Lower lobe of right lung (tissue), 2 donors: ENCODE results near the gene MKRN1. TPM values are rescaled to one million over a fixed set of nuclear protein-coding genes. Genes with fewer than 3 reads are reported as not detected.

ENCODE experiments used
- ATAC-seq, 2 donors: fragments of 200-7000 bp; cut with Tn5 transposase; one replicate each; pipeline ENCODE4 v1.9.1; 2020 to 2022; ENCODE audit warnings: mild to moderate bottlenecking in 2 of 2, moderate library complexity in 2 of 2
- DNase-seq: peaks from one replicate; pipeline ENCODE4 v3.0.0-alpha.2; 2020
- H3K27ac ChIP-seq: fragments of 200-600 bp; one replicate; pipeline ENCODE4 v1.8.0; 2022
- H3K27me3 ChIP-seq: fragments of 200-600 bp; one replicate; pipeline ENCODE4 v1.8.0; 2022; ENCODE audit warnings: low read depth
- H3K36me3 ChIP-seq: fragments of 200-600 bp; one replicate; pipeline ENCODE4 v1.8.0; 2022; ENCODE audit warnings: mild to moderate bottlenecking
- H3K4me1 ChIP-seq: fragments of 200-600 bp; one replicate; pipeline ENCODE4 v1.8.0; 2022
- H3K4me3 ChIP-seq: fragments of 200-600 bp; one replicate; pipeline ENCODE4 v1.8.0; 2022; ENCODE audit warnings: mild to moderate bottlenecking
- H3K9me3 ChIP-seq: fragments of 200-600 bp; one replicate; pipeline ENCODE4 v1.8.0; 2022
- intact Hi-C: fragments of 100-400 bp; cut with DNase I; formaldehyde crosslinking; loops from one replicate; pipeline ENCODE4 v1.11.0; 2022
- total RNA-seq: library from RNA; stranded (reverse); fragmentation: NEBNext Ultra II Directional; extraction: Animal tissue kit (Norgen Biotek cat#: 25700); gene quantifications from one replicate; pipeline ENCODE4 v1.2.1, GENCODE V29; 2021
- TF ChIP-seq, protein P1 (sequence below): fragments of 200-600 bp; IDR thresholded peaks from one replicate; pipeline ENCODE4 v1.8.0; 2022; ENCODE audit warnings: antibody characterized with exemption, mild to moderate bottlenecking
- donor health status: DM: no; HTN: yes; CAD: no; lungs with severe emphysema.

Gene MKRN1
- total RNA-seq, 1 donor from 2014 or later: 112 TPM

DNA sequence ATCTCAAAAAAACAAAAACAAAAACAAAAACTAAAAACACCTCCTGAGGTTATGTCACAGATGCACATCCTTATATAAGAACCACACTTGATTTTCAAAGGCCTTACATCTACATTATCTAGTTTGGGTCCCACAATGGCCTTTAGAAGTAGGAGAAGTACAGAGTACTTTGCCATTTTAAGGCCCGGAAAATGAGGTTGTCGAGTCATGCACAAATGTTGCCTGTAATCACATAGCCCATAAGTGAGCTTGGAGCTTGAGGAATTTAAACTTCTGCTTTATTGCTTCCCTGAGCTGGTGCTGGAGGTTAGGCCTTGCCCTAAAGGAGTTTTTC is 9.7 kb upstream of the MKRN1 start:
- no peak overlapping the region for H3K4me3 ChIP-seq
- intact Hi-C loops: no loop called here
- no peaks in the 10 kb centered on the region for H3K4me1 ChIP-seq
- ATAC-seq: no peak
- no peaks in the 10 kb centered on the region for H3K9me3 ChIP-seq
- TF ChIP-seq, protein P1, sequence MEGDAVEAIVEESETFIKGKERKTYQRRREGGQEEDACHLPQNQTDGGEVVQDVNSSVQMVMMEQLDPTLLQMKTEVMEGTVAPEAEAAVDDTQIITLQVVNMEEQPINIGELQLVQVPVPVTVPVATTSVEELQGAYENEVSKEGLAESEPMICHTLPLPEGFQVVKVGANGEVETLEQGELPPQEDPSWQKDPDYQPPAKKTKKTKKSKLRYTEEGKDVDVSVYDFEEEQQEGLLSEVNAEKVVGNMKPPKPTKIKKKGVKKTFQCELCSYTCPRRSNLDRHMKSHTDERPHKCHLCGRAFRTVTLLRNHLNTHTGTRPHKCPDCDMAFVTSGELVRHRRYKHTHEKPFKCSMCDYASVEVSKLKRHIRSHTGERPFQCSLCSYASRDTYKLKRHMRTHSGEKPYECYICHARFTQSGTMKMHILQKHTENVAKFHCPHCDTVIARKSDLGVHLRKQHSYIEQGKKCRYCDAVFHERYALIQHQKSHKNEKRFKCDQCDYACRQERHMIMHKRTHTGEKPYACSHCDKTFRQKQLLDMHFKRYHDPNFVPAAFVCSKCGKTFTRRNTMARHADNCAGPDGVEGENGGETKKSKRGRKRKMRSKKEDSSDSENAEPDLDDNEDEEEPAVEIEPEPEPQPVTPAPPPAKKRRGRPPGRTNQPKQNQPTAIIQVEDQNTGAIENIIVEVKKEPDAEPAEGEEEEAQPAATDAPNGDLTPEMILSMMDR: no peak
- no peak for DNase-seq
- no peaks in the 10 kb centered on the region for H3K27me3 ChIP-seq
- no peak overlapping the region for H3K27ac ChIP-seq
- no peaks in the 10 kb centered on the region for H3K36me3 ChIP-seq

DNA sequence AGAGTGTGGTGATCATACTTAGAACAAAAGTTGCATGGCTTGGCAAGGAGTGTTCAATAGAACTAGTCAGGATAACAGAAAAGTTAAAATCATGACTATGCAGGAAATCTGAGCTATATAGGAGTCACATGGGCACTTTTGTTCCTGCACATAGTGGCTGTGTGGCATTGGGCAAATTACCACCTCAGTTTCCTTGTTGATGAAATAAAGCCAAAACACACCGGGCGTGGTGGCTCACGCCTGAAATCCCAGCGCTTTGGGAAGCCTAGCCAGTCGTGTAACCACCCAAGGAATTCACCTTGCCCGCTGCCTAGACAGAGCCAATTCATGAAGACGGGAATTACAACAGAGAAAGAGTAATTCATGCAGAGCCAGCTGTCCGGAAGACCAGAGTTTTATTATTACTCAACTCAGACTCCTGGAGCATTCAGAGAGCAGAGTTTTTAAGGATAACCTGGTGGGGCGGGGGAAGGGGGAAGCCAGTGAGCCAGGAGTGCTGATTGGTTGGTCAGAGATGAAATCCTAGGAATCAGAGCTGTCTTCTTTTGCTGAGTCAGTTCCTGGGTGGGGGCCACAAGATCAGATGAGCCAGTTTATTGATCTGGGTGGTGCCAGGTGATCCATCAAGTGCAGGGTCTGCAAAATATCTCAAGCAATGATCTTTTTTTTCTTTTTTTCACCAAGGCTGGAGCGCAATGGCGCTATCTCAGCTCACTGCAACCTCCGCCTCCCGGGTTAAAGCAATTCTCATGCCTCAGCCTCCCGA is 6.4 kb upstream of the MKRN1 start:
- H3K27me3 ChIP-seq: no peaks in the 10 kb centered on the region
- H3K36me3 ChIP-seq: no peaks in the 10 kb centered on the region
- intact Hi-C loops: no loop called here
- H3K27ac ChIP-seq: no peak overlapping the region
- TF ChIP-seq, protein P1: no peak
- H3K4me1 ChIP-seq: no peaks in the 10 kb centered on the region
- no peak for ATAC-seq
- no peak for DNase-seq
- H3K4me3 ChIP-seq: no peak overlapping the region
- no peaks in the 10 kb centered on the region for H3K9me3 ChIP-seq

DNA sequence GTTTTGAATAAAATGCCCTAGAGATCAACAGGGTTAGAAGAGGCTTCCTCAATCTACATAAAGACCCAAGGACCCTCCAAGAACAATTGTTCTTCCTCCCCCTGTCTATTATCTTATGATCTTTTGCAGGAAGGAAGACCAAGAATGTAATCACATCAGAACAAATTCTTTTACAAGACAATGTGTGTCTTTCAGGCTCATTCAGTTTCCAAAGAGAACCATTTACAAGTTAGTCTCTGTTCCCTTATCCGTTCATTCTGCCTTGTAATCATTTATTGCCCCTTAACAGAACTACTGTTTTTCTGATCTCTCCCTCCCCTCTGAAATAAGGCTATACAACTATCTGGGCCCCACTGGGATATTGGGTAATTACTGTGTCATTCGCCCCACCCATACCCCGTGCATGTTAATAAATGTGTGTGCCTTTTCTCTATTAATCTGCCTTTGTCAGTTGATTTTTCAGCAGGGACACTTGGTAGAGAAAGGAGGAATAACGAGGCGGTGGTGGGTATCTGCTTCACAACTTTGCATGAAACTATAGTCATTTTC is 5.7 kb upstream of the MKRN1 start:
- Histone ChIP-seq H3K4me3 (no peak overlapping the region), H3K9me3 (no peaks in the 10 kb centered on the region), H3K27ac (no peak overlapping the region), H3K27me3 (no peaks in the 10 kb centered on the region), H3K4me1 (no peaks in the 10 kb centered on the region), H3K36me3 (no peaks in the 10 kb centered on the region)
- TF ChIP-seq, protein P1: no peak
- intact Hi-C loops: no loop called here
- ATAC-seq (no peak), DNase-seq (no peak)

DNA sequence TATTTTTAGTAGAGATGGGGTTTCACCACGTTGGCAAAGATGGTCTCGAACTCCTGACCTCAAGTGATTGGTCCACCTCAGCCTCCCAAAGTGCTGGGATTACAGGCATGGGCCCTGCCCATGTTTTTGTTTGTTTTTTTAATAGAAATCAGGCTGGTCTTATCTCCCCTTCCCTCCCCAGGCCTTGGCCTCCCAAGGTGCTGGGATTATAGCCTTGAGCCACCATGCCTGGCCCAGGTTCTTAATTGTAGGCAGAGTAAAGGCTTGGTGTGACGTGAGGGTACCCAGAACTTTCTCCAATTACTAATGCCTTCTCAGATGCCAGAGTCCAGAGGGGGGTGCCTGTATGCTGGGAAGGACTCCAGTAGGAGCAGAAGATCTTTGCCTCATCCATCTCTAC is 5.2 kb upstream of the MKRN1 start:
- no peak overlapping the region for H3K27ac ChIP-seq
- ATAC-seq (no peak), DNase-seq (no peak)
- no peak overlapping the region for H3K4me3 ChIP-seq
- H3K36me3 ChIP-seq: no peaks in the 10 kb centered on the region
- peaks cover 4% of the 10 kb centered on the region for H3K4me1 ChIP-seq
- TF ChIP-seq, protein P1: no peak
- H3K9me3 ChIP-seq: no peaks in the 10 kb centered on the region
- no peaks in the 10 kb centered on the region for H3K27me3 ChIP-seq
- intact Hi-C loops: no loop called here

DNA sequence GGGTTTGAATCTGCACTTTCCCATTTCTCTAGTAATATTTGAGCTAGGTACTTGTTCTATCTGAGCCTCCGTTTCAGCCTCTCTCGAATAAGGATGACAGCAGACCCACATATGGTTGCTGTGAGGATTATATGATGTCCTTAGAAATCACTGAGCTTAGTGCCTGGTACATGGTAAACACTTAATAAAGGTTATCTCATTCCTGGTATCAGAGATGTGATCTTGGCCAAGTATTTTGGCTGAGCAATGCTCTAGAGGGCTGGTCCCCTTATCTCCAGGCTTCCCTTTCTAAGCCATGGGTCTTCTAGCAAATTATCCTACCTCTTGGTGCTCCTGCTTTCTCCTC is 407 bp upstream of the MKRN1 start:
- Histone ChIP-seq H3K4me3 (peak overlapping the region; percentile 98), H3K27ac (peak overlapping the region; percentile 94), H3K27me3 (no peaks in the 10 kb centered on the region), H3K36me3 (no peaks in the 10 kb centered on the region), H3K4me1 (peaks cover 28% of the 10 kb centered on the region), H3K9me3 (no peaks in the 10 kb centered on the region)
- DNase-seq (no peak), ATAC-seq (peak in 1 of 2 donors; percentile 2)
- TF ChIP-seq, protein P1: no peak
- intact Hi-C loops: no loop called here
